Left ventricle myocardium inferior (tissue), 1 donor: ENCODE measurements around the gene ZNF200. TPM values are rescaled to one million over a fixed set of nuclear protein-coding genes. Genes with fewer than 3 reads are reported as not detected.

Experiments
- DNase-seq: peaks from one replicate; pipeline ENCODE4 v3.0.0-alpha.2; 2020
- H3K27ac ChIP-seq: fragments of 200-600 bp; replicated peaks from 2 replicates; pipeline ENCODE4 v1.8.0; 2021
- H3K27me3 ChIP-seq: fragments of 200-600 bp; 2 replicates; pipeline ENCODE4 v1.8.0; 2021; ENCODE audit warnings: low read depth
- H3K36me3 ChIP-seq: fragments of 200-600 bp; 2 replicates; pipeline ENCODE4 v1.8.0; 2021
- H3K4me1 ChIP-seq: fragments of 200-600 bp; 2 replicates; pipeline ENCODE4 v1.8.0; 2021
- H3K4me3 ChIP-seq: fragments of 200-600 bp; 2 replicates; pipeline ENCODE4 v1.8.0; 2021; ENCODE audit warnings: mild to moderate bottlenecking, moderate library complexity
- H3K9me3 ChIP-seq: fragments of 200-600 bp; replicated peaks from 2 replicates; pipeline ENCODE4 v1.8.0; 2021
- CTCF ChIP-seq: fragments of 200-600 bp; IDR thresholded peaks from 2 replicates; pipeline ENCODE4 v1.8.0; 2021; ENCODE audit warnings: antibody characterized with exemption, mild to moderate bottlenecking, borderline replicate concordance
- intact Hi-C: fragments of 100-400 bp; cut with micrococcal nuclease; formaldehyde crosslinking; loops from one replicate; pipeline ENCODE4 v1.11.0; 2022
- total RNA-seq: library from RNA; stranded (reverse); fragmentation: NEBNext Ultra II Directional; extraction: Animal tissue kit (Norgen Biotek cat#: 25700); gene quantifications from one replicate; pipeline ENCODE4 v1.2.1, GENCODE V29; 2021
- donor health status: DM: no; HTN: yes; CAD: no; lungs with severe emphysema.

The ZNF200 gene
- total RNA-seq, 1 donor from 2014 or later = 5.8 TPM

- peaks cover 19% of the 10 kb centered on the region for H3K4me1 ChIP-seq
- no peak for TF ChIP-seq CTCF
- DNase-seq = no peak
- no peak overlapping the region for H3K27ac ChIP-seq
- intact Hi-C loops = no loop called here
- H3K4me3 ChIP-seq = no peak overlapping the region
- H3K27me3 ChIP-seq = peaks cover 100% of the 10 kb centered on the region
- no peaks in the 10 kb centered on the region for H3K36me3 ChIP-seq
- H3K9me3 ChIP-seq = no peaks in the 10 kb centered on the region
Measured at GRCh38 chr16:3180445-3180878, 54.5 kb downstream of the ZNF200 start.

GRCh38 chr16:3179651-3180050 is 55.3 kb downstream of the ZNF200 start:
- Histone ChIP-seq H3K4me1 (peaks cover 23% of the 10 kb centered on the region), H3K27ac (no peak overlapping the region), H3K36me3 (no peaks in the 10 kb centered on the region), H3K4me3 (no peak overlapping the region), H3K9me3 (no peaks in the 10 kb centered on the region), H3K27me3 (peaks cover 100% of the 10 kb centered on the region)
- intact Hi-C loops = no loop called here
- DNase-seq = no peak
- no peak for TF ChIP-seq CTCF

GRCh38 chr16:3175157-3176093 is 59.5 kb downstream of the ZNF200 start:
- TF ChIP-seq CTCF = no peak
- H3K4me3 ChIP-seq = no peak overlapping the region
- H3K27ac ChIP-seq = no peak overlapping the region
- peaks cover 100% of the 10 kb centered on the region for H3K27me3 ChIP-seq
- intact Hi-C loops = no loop called here
- H3K4me1 ChIP-seq = peaks cover 30% of the 10 kb centered on the region
- H3K9me3 ChIP-seq = no peaks in the 10 kb centered on the region
- no peaks in the 10 kb centered on the region for H3K36me3 ChIP-seq
- DNase-seq = no peak

- peaks cover 100% of the 10 kb centered on the region for H3K27me3 ChIP-seq
- no peak overlapping the region for H3K4me3 ChIP-seq
- TF ChIP-seq CTCF = no peak
- peaks cover 33% of the 10 kb centered on the region for H3K4me1 ChIP-seq
- H3K9me3 ChIP-seq = no peaks in the 10 kb centered on the region
- H3K36me3 ChIP-seq = no peaks in the 10 kb centered on the region
- intact Hi-C loops = no loop called here
- H3K27ac ChIP-seq = no peak overlapping the region
- no peak for DNase-seq
Measured at GRCh38 chr16:3174618-3175148, 60.3 kb downstream of the ZNF200 start.

GRCh38 chr16:3173892-3174617 is 60.9 kb downstream of the ZNF200 start:
- no peaks in the 10 kb centered on the region for H3K9me3 ChIP-seq
- TF ChIP-seq CTCF = no peak
- no peak for DNase-seq
- no peak overlapping the region for H3K27ac ChIP-seq
- peaks cover 100% of the 10 kb centered on the region for H3K27me3 ChIP-seq
- no peak overlapping the region for H3K4me3 ChIP-seq
- H3K4me1 ChIP-seq = peaks cover 33% of the 10 kb centered on the region
- H3K36me3 ChIP-seq = no peaks in the 10 kb centered on the region
- intact Hi-C loops = no loop called here
